HG02938 (cell line): ENCODE measurements around the gene GFRA3.
"Not testable (repeated sequence)": the region's sequence is repeated elsewhere in the genome, so short reads cannot be mapped to it uniquely, and the experiment has no call there.

Experiments used
- ATAC-seq: cut with Tn5 transposase; IDR thresholded peaks from one replicate; pipeline ENCODE4 v1.9.1; 2021; ENCODE audit warnings: mild to moderate bottlenecking, moderate library complexity; ENCODE audit not compliant: unreplicated experiment

The GFRA3 gene, protein sequence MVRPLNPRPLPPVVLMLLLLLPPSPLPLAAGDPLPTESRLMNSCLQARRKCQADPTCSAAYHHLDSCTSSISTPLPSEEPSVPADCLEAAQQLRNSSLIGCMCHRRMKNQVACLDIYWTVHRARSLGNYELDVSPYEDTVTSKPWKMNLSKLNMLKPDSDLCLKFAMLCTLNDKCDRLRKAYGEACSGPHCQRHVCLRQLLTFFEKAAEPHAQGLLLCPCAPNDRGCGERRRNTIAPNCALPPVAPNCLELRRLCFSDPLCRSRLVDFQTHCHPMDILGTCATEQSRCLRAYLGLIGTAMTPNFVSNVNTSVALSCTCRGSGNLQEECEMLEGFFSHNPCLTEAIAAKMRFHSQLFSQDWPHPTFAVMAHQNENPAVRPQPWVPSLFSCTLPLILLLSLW

DNA sequence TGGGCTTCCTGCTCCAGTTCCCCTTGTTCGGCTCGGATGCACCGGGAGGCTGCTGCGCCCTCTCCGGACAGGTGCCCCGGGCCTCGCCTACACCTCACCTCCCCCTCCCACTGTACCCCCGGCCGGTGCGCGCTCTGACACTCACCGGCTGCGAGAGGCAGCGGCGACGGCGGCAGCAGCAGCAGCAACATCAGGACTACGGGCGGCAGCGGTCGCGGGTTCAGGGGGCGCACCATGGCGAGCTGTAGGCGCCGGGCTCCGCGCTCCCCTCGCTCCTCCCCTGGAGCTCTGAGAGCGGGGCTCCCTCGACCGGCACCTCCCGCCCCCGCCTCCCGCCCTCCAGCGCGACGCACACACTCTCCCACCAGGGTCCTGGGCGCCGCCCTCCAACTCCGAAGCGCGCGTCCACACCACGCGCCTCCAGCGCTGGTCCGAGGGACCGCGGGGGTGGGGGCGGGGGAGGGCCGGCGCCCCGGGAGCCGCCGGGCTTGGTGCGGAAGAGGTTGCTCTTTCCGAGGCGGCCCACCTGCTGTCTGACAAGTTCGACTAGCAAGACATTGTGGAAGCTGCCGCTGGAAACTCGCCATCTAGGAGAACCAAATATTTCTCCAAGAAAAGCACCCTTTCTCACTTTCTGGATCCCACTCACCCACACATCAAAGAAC, at the start of gene GFRA3:
TSS of gene GFRA3 (minus strand) at position 433 of the 665 bp plus-strand sequence. CDS start at position 236, 197 bp downstream.
- ATAC-seq = no peak

DNA sequence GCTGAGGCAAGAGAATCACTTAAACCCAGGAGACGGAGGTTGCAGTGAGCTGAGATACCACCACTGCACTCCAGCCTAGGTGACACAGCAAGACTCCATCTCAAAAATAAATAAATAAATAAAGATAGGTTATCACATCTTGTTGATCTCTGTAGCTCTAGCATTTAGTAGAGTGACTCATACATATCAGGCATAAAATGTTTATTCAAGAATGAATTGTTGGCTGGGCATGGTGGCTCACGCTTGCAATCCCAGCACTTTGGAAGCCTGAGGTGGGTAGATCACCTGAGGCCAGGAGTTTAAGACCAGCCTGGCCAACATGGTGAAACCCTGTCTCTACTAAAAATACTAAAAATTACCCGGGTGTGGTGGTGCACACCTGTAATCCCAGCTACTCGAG, 43.8 kb upstream of the GFRA3 start:
- not testable (repeated sequence) for ATAC-seq

- ATAC-seq = no peak
Observed at GRCh38 chr5:138316355-138316754, 41.9 kb upstream of the GFRA3 start.

- no peak for ATAC-seq
Observed at GRCh38 chr5:138315751-138316278, 41.4 kb upstream of the GFRA3 start.

- no peak for ATAC-seq
Observed at GRCh38 chr5:138305797-138306196, 31.4 kb upstream of the GFRA3 start.

DNA sequence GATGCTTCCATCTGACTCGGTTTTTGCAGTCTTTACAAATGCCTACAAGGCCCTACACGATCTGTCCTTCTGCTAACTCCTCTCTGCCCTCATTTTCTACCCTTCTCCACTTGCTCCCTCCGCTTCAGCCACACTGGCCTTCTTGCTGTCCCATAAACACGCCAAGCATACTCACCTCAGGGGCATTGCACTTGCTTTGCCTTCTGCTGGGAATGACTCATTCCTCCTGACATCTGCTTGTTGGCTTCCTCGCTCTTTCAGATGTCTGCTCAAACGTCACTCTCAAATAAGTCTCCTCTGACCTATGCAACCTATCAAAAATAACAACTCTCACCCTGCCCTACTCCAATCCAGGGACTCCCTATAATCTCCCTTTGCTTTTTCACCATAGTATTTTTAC, 29.0 kb upstream of the GFRA3 start:
- no peak for ATAC-seq

- ATAC-seq = no peak
Observed at GRCh38 chr5:138289296-138289695, 14.9 kb upstream of the GFRA3 start.

DNA sequence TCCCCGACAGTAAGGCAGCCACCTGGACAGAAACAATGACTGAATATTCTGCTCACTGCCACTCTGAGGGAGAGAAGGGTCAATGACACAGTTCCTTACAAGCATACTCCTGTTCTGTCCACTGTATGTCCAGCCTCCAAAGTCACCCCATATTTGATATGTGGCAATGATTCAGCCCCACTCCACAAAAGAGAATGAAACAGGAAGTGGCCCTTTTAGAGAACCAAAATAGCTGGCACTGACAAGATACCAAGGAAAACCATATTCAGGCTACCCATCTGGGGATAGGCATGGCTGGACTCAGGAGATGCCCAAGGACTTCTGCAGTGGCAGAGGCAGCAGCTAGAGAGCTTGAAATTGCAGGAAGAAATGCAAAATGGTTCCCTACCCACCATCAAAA, 12.8 kb upstream of the GFRA3 start:
- ATAC-seq = no peak

DNA sequence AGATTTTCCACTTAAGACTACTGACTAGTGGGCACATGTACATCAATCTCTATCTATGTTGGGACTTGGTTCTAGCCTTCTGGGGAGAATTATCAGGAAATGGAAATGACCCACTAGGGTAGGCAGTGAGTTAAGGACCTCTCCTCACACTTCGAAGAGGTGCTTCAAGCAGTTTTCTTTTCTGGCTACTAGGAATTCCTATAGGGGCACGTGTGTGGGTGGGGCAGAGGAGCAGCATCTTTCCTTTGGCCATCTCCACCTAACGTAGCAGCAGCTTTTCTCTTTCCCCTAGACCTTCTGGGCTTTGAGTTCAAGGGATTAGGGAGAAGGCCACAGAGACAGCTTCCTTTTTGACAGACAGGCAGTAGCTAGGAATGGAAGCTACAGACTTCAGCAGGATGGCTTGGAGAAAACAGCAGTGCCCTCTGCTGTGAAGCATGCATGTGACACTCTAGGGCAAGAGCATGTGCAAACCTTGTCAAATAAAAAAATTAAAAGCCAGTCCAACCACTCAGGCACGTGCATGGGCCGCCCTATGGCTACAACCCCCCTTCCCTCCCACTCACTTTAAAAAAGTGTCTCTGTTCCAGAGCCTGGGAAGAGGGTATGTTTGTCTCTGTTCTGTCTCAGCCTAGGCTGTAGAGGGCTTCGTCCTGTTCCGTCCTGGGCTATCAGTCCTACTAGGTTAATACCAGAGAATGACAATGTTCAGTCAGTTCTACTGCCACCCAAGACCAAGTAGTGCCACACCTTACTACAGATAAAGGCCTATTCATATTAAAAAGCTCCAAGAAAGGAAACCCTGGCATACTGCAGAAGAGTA, 8.7 kb upstream of the GFRA3 start:
- ATAC-seq = no peak

DNA sequence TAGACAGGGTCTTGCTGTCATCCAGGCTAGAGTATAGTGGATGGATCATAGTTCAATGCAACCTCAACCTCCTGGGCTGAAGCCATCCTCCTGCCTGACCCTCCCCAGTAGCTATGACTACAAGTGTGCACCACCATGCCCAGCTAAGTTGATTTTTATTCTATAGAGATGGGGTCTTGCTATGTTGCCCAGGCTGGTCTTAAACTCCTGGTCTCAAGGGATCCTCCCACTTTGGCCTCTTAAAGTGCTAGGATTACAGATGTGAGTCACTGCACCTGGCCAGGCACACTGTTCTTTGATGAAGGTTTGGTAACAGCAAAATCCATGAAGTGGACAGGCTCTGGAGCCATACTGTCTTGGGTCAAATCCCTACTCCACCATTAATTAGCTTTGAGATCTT, 6.5 kb upstream of the GFRA3 start:
- ATAC-seq = no peak

DNA sequence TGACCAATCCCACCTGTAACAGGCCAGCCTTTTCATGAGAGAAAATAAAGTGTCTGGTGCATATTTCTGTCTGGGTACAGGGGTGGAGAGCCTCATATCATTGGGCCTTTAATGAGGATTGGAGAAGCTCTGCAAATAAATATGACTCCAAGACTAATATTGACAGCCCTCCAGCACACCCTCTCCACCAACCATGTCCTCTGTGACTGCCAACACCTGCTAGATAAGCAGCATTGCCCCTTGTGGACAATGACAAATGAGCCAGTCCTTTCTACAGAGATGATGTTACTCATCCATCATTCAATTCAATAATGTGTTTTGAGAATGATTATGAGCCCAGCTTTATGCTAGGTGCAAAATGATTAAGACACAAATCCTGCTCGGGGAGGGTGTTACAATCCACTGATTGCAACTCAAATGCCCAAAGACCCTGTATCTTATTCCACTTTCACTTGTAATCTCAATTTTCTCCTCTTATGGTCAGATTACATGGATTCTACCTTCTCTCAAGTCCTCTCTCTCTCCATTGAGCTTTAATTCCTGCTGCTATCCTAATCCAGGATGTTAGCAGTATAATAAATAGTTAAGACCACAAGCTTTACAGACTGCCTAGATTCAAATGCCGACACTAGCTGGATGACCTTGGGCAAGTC, 2.1 kb upstream of the GFRA3 start:
- ATAC-seq = no peak

DNA sequence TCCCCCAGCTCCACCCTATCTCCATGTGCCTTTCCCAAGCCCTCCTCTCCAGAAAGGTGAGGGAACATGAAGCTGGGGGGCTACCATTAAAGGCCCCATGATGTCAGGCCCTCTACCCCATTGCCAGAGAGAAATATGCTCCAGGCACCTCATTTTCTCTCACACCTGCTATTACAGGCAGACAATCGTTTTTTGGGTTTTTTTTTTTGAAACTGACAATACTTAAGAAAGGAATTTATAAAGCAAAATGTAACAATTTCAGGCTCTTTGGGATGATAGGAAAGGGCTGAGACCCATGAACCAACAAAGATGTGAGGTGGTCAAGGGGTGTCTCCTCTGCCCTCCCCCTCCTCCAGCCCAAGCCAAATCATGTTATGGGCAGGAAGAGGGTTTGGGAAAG, 1.5 kb upstream of the GFRA3 start:
- no peak for ATAC-seq

DNA sequence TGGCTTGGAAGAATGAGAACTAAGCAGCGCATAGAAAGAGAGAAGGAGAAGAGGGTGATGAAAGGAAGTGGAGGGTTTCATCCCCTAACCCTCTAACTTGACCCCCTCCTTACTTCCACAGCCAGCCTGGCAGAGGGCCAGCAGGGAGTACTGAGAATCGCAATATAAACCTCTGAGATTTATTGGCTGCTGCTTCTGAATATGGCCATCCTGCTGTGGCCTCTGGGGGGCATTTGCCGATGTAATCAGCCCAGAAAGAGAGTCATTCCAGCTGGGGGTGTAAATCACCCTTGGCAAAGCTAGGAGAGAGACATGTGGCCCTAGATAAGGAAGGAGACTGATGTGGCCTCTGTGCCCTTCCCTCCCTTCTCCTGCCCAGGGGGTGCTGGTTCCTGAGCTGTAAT, 960 bp upstream of the GFRA3 start:
- ATAC-seq = no peak

DNA sequence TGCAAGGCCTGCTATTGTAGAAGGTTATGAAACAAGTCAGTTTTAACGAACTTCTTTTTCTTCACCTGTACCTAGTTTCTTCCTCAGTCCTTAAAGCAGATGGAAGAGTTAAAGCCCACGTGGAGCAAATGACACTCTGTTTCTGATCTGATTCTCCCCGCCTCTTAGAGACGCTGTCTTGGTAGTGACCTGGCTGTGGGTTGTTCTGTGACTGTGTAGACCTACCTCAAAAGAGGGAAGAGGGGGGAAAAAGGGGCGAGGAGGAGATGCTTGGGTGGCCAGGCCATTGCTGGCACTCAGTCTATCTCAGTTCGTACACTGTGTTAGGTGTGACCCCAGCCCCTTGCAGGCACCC, 610 bp downstream of the GFRA3 start:
- no peak for ATAC-seq

DNA sequence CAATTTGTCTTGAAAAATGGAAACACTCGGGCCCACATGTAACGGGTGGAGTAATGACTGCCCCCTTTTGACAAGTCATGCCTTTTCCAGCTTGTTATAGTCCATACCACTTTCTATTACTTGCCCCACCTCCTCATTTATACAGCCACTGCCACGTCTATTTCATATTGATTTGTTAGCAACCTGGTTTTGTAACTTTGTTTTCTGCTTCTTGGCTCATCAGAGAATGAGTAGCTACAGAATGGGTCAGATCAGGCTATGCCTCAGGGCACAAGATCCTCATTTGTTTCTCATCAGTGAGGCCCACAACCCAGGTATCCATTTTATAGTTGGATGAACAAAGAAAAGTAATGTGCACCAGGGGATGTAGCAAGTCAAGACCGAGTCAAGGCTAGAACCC, 1.7 kb downstream of the GFRA3 start:
- ATAC-seq = no peak

DNA sequence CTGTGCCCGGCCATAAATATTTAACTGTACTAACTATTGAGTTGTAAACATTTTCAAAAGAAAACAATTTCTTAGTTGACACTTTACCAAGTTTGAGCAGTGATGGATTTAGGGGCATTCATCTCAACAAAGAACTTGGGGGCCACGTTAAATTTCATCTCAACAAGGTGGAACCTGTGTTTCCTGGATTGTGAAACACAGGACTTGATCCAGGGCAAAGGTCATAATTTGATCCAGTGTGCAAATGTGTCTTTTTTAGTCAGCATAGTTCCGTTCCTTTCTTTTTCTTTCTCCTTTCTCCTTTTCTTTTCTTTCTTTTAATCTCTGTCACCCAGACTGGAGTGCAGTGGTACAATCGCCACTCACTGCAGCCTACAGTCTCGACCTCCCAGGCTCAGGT, 3.1 kb downstream of the GFRA3 start:
- no peak for ATAC-seq

GRCh38 chr5:138264183-138264582, 10.2 kb downstream of the GFRA3 start:
- ATAC-seq = no peak

- no peak for ATAC-seq
Observed at GRCh38 chr5:138263581-138263980, 10.8 kb downstream of the GFRA3 start.

GRCh38 chr5:138258704-138259292, 15.6 kb downstream of the GFRA3 start:
- no peak for ATAC-seq

GRCh38 chr5:138257583-138257982, 16.8 kb downstream of the GFRA3 start:
- ATAC-seq = no peak

- no peak for ATAC-seq
Observed at GRCh38 chr5:138252944-138253343, 21.5 kb downstream of the GFRA3 start.
